Activated T-helper 17 cell treated with anti-CD3 and anti-CD28 coated beads, Interleukin-2, amount 50 U/mL, for 72 hours (primary cell): ENCODE results near the gene CEMIP2. TPM values are rescaled to one million over a fixed set of nuclear protein-coding genes. Genes with fewer than 3 reads are reported as not detected.

ENCODE experiments used
- ATAC-seq: fragments of 150-1000 bp; cut with Tn5 transposase; replicated peaks from 2 replicates; pipeline ENCODE4 v1.10.0; 2021; ENCODE audit warnings: mild to moderate bottlenecking, moderate library complexity
- H3K27ac Mint-ChIP-seq: one replicate; pipeline ENCODE4 v1.8.0; 2022; ENCODE audit warnings: mixed read lengths
- H3K27me3 Mint-ChIP-seq: one replicate; pipeline ENCODE4 v1.8.0; 2022; ENCODE audit warnings: mixed read lengths
- H3K36me3 Mint-ChIP-seq: one replicate; pipeline ENCODE4 v1.8.0; 2022; ENCODE audit warnings: low read depth, mild to moderate bottlenecking, mixed read lengths
- H3K4me1 Mint-ChIP-seq: one replicate; pipeline ENCODE4 v1.8.0; 2022; ENCODE audit warnings: mixed read lengths
- H3K4me3 Mint-ChIP-seq: one replicate; pipeline ENCODE4 v1.8.0; 2022; ENCODE audit warnings: mild to moderate bottlenecking, mixed read lengths
- H3K9me3 Mint-ChIP-seq: one replicate; pipeline ENCODE4 v1.8.0; 2022; ENCODE audit warnings: mixed read lengths
- total RNA-seq, 2 donors: library from RNA; stranded (reverse); gene quantifications; one replicate each; pipeline ENCODE4 v1.2.3, GENCODE V29; 2022

Gene CEMIP2
- total RNA-seq, 2 donors from 2014 or later, result 75.3 to 89.1 TPM

DNA sequence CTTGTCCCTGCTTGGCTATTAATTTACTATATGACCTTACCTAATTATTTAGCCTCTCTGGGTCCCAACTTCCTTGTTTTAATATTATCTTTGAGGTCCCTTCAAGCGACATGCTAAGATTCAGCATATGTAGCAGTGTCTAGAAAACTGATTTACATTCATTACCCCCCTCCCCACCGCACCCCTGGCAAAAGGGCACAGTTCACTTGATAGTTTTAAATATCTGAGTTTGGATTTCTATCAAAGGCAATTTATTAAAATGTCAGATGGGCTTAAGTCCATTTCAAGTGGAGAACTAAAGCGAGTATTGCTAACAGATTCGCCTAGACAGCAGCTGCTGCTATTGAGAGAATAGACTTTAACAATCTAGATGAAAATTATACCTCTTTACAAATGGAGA is 3.9 kb downstream of the CEMIP2 start:
- peak overlapping the region; percentile 91 for H3K4me3 Mint-ChIP-seq
- no peak for ATAC-seq
- no peaks in the 10 kb centered on the region for H3K9me3 Mint-ChIP-seq
- no peaks in the 10 kb centered on the region for H3K27me3 Mint-ChIP-seq
- peaks cover 56% of the 10 kb centered on the region for H3K36me3 Mint-ChIP-seq
- H3K27ac Mint-ChIP-seq, result peak overlapping the region; percentile 99
- peaks cover 39% of the 10 kb centered on the region for H3K4me1 Mint-ChIP-seq

DNA sequence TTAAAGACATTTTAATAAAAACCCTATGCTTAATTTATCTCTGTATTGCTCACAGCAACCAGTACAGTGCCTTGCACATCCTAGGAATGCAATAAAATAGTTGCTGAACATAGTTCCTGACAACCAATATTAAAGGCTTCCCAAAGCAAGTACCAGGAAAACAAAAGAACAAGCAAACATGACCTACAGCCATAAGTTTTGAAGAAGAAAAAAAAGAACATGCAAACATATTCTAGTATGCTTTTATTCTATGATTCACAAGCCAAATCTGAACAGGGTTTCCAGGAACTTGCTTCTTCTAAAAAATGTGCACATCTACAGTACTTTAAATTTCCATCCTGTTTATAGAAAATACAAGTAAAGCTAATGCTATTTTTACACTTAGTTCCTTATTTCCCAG is 4.5 kb downstream of the CEMIP2 start:
- Mint-ChIP-seq H3K36me3 (peaks cover 62% of the 10 kb centered on the region), H3K9me3 (no peaks in the 10 kb centered on the region), H3K4me3 (peak overlapping the region; percentile 91), H3K27ac (peak overlapping the region; percentile 99), H3K4me1 (peaks cover 45% of the 10 kb centered on the region), H3K27me3 (no peaks in the 10 kb centered on the region)
- no peak for ATAC-seq

DNA sequence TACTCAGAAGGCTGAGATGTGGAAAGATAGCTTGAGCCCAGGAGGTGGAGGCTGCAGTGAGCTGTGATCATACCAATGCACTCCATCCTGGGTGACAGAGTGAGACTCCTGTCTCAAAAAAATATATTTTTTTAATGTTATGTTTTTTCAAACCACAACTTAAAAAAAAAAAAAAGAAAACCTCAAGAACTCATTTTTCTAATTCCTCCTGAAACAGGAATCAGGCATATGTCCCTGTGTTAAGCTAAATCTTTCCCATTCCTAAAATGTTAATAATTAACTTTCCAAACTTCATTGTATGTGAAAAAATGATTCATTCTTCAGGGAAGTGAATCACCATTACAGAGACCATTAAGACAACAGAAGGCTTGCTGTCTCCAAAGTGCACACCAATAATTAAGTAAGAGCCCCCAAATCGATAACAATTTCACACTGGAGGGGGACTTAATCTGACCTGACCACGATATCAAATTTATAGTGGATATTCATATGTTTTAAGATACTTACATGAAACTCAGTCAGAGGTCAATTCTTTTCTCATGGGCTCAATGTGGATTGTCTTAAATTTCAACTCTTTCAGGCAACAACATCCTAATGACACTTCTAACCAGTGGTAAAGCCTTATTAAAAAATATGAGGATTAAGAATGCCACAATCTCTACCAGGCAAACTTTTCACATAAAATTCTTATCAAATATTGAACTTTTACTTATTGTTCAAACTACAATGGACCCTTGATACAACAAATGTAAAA is 5.2 kb downstream of the CEMIP2 start:
- H3K27me3 Mint-ChIP-seq, result no peaks in the 10 kb centered on the region
- peak overlapping the region; percentile 40 for H3K27ac Mint-ChIP-seq
- peak overlapping the region; percentile 91 for H3K4me3 Mint-ChIP-seq
- H3K4me1 Mint-ChIP-seq, result peaks cover 48% of the 10 kb centered on the region
- no peaks in the 10 kb centered on the region for H3K9me3 Mint-ChIP-seq
- peaks cover 68% of the 10 kb centered on the region for H3K36me3 Mint-ChIP-seq
- no peak for ATAC-seq

DNA sequence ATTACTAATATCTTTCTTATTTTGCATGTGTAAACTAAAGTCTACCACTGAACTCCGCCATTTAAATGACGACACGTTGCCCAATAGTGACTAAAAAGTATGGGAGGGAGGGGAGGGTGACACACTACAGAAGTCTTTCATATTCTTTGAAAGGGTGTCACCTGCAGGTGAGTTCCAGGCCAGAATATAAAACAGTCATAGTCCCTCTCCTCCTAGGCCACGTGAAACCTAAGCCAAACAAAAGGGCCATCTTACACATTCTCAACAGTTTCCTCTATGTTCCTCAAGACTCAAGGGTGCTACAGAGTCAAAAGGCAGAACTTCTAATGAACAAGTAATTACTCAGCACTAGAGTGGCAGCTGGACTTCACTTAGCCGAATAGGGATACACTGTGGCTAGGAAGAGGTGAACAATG is 6.4 kb downstream of the CEMIP2 start:
- peak overlapping the region; percentile 91 for H3K4me3 Mint-ChIP-seq
- H3K27ac Mint-ChIP-seq, result peak overlapping the region; percentile 34
- H3K27me3 Mint-ChIP-seq, result no peaks in the 10 kb centered on the region
- H3K9me3 Mint-ChIP-seq, result no peaks in the 10 kb centered on the region
- peaks cover 48% of the 10 kb centered on the region for H3K4me1 Mint-ChIP-seq
- H3K36me3 Mint-ChIP-seq, result peaks cover 69% of the 10 kb centered on the region
- ATAC-seq, result peak; percentile 57

DNA sequence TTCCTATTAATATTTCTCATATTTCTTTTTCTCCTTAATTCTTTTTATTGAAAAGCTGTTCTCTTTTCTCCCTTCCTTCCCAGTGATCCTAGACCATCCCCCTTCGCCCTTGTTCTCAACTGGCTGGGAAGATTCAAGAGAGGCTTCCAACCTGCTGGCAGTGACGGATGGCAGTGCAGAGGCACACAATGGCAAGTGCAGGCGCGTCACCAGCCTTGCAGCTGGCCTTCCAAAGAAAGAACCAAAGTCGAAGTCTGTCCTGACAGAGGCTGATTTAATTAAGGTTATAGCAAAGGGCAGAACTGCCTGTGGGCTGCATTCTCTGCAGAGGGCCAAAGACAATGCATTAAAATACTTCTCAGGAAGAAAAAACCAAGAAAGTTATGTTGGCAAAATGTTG is 7.4 kb downstream of the CEMIP2 start:
- H3K36me3 Mint-ChIP-seq, result peaks cover 67% of the 10 kb centered on the region
- H3K4me3 Mint-ChIP-seq, result peak overlapping the region; percentile 91
- peak overlapping the region; percentile 69 for H3K27ac Mint-ChIP-seq
- no peaks in the 10 kb centered on the region for H3K27me3 Mint-ChIP-seq
- no peak for ATAC-seq
- no peaks in the 10 kb centered on the region for H3K9me3 Mint-ChIP-seq
- H3K4me1 Mint-ChIP-seq, result peaks cover 47% of the 10 kb centered on the region

DNA sequence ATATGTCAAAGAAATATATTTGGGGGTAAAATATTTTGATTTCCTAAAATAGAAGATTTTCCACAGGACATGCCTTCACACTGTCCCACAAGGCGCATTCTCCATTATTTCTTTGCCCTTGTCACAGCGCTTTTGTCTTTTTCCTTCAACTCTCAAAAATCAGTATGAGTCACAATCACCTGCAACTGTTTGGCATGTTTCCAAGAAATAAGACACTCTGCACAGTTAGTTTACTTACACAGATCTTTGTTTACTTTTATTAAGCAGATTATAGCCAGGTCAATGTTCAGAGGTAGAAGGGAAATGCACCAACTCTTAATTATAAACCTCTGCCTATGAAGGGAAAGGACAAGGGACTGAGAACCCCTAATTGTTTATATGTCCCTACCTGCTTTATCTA is 9.5 kb downstream of the CEMIP2 start:
- no peak for ATAC-seq
- peaks cover 48% of the 10 kb centered on the region for H3K36me3 Mint-ChIP-seq
- H3K4me3 Mint-ChIP-seq, result peak overlapping the region; percentile 27
- H3K4me1 Mint-ChIP-seq, result peaks cover 33% of the 10 kb centered on the region
- H3K27me3 Mint-ChIP-seq, result no peaks in the 10 kb centered on the region
- H3K27ac Mint-ChIP-seq, result peak overlapping the region; percentile 18
- no peaks in the 10 kb centered on the region for H3K9me3 Mint-ChIP-seq

DNA sequence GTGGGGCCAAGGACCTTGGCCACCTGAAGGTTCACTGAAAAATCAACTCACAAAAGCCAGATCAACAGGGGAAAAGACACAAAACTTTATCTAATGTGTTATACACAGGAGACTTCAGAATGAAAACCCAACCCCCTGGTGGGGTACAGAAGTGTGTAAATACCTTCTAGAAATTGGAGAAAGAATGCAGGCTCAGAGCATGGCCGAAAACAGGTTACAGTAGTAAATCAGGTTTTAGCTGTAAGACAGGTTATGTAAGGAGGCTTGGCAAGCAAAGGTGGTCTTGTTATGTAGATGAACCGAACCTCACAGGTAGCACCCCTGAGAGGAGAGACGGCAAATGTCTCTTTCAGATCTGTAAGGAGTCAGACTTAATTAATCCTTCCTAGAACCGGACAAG is 10.0 kb downstream of the CEMIP2 start:
- Mint-ChIP-seq H3K4me1 (peaks cover 32% of the 10 kb centered on the region), H3K27me3 (no peaks in the 10 kb centered on the region), H3K9me3 (no peaks in the 10 kb centered on the region), H3K36me3 (peaks cover 47% of the 10 kb centered on the region), H3K4me3 (peak overlapping the region; percentile 27), H3K27ac (peak overlapping the region; percentile 68)
- ATAC-seq, result no peak

DNA sequence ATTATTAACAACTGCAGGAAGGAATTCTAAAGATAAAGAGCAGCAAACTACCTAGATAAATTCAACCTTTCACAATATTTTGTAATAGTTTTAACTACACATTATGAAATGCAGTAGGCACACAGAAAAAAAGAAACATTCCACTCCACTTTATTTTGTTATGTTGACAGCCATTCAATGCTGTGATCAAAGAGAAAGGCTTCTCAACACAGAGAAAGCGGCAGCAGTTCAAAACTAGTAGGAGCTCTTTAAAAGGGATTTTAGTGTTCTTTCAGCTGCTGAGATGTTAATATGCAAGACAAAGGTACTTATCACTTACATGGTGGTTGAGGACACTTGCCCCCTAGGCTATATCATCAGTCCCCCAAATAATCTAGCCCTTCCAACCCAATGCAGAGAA is 11.6 kb downstream of the CEMIP2 start:
- Mint-ChIP-seq H3K27ac (peak overlapping the region; percentile 68), H3K4me3 (peak overlapping the region; percentile 27), H3K27me3 (no peaks in the 10 kb centered on the region)

DNA sequence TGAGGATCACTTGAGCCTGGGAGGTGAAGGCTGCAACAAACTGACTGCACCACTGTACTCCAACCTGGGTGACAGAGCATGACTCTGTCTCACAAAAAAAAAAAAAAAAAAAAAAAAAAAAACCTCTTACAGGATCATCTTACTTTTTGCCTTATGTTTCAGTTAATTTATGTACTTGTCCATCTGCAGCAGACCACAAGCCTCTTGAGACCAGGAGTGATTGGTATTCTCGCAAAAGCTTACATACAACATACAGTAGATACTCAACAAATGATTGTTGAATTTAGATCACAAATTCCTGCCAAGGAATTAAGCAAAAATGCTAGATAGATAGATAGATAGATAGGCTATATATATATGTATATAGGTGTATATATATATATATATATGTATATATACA is 12.4 kb downstream of the CEMIP2 start:
- H3K4me3 Mint-ChIP-seq, result no peak overlapping the region
- no peak overlapping the region for H3K27ac Mint-ChIP-seq
- H3K27me3 Mint-ChIP-seq, result no peaks in the 10 kb centered on the region
- no peaks in the 10 kb centered on the region for H3K9me3 Mint-ChIP-seq
- no peak for ATAC-seq
- H3K36me3 Mint-ChIP-seq, result peaks cover 46% of the 10 kb centered on the region
- peaks cover 38% of the 10 kb centered on the region for H3K4me1 Mint-ChIP-seq

More for the DNA sequence above, 11.6 kb downstream of the CEMIP2 start:
- H3K9me3 Mint-ChIP-seq, result no peaks in the 10 kb centered on the region
- H3K36me3 Mint-ChIP-seq, result peaks cover 43% of the 10 kb centered on the region
- no peak for ATAC-seq
- peaks cover 41% of the 10 kb centered on the region for H3K4me1 Mint-ChIP-seq

DNA sequence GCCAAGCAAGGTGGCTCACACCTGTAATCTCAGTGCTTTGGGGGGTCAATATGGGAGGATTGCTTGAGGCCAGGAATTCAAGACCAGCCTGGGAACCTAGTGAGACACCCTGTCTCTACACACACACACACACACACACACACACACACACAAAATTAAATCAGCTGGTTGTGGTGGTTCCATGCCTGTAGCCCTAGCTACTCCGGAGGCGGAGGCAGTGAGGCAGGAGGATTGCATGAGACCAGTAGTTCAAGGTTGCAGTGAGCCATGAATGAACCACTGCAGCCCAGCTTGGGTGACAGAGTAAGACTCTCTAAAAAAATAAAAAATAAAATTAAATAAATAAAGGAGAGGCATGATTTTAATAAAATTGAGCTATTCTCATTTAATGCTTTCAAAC is 13.1 kb downstream of the CEMIP2 start:
- ATAC-seq, result no peak
- no peak overlapping the region for H3K27ac Mint-ChIP-seq
- peaks cover 32% of the 10 kb centered on the region for H3K4me1 Mint-ChIP-seq
- peaks cover 46% of the 10 kb centered on the region for H3K36me3 Mint-ChIP-seq
- H3K27me3 Mint-ChIP-seq, result no peaks in the 10 kb centered on the region
- no peak overlapping the region for H3K4me3 Mint-ChIP-seq
- H3K9me3 Mint-ChIP-seq, result no peaks in the 10 kb centered on the region

DNA sequence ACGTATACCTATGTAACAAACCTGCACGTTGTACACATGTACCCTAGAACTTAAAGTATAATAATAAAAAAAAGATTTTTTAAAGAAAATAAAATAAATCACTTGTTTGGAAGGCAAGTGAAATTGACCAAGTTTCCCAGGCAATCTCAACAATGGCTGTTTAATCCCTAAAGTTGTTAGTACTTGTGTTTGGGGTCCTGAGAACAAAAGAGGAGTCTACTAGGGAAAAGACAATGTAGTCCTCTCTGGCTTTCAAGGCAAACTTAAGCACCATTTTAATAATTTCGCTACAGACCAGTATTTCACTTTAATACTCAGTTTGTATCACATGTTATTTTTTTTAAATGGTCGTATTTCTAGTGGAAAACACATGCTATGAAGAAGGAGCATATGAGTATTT is 14.2 kb downstream of the CEMIP2 start:
- Mint-ChIP-seq H3K27me3 (no peaks in the 10 kb centered on the region), H3K36me3 (peaks cover 49% of the 10 kb centered on the region), H3K4me1 (peaks cover 27% of the 10 kb centered on the region), H3K9me3 (no peaks in the 10 kb centered on the region), H3K27ac (no peak overlapping the region), H3K4me3 (no peak overlapping the region)
- no peak for ATAC-seq

DNA sequence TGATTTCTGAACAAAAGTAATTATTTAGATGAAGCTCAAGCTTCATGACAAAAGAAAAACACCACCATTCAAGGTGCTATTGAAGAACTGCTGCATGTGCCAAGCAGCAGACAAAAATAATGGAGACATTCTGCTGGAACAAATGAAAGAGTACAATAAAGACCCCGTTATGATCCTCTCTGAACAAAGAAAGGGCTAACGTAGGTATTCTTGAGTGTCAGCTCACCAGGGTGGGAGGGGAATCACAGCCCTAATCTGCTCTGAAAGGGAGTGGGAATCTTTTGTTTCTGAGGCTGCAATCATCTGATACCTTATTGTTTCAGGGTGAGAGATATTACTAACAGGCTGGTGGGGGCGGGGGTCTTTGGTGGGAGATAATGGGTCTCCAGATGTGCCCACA is 15.4 kb downstream of the CEMIP2 start:
- H3K36me3 Mint-ChIP-seq, result peaks cover 51% of the 10 kb centered on the region
- peaks cover 28% of the 10 kb centered on the region for H3K4me1 Mint-ChIP-seq
- peak overlapping the region; percentile 17 for H3K27ac Mint-ChIP-seq
- no peak overlapping the region for H3K4me3 Mint-ChIP-seq
- no peaks in the 10 kb centered on the region for H3K27me3 Mint-ChIP-seq
- H3K9me3 Mint-ChIP-seq, result no peaks in the 10 kb centered on the region
- ATAC-seq, result no peak

DNA sequence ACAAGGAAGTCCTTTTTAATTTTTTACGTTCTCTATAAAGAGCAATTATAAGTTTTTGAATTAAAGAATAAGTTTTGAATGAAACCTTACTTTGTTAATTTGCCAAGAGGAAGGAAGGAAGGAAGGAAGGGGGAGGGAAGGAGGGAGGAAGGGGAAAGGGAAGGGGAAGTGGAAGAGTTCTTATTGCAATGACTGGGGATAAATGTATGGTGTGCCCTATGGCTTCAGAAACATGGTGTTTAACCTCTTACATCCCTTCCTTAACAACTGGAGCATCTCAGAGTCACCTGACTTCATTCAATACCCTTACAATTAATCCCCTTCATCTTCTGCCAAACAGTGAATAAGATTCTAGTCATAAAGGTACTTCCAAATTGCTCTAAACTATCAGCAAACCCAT is 16.0 kb downstream of the CEMIP2 start:
- Mint-ChIP-seq H3K36me3 (peaks cover 51% of the 10 kb centered on the region), H3K4me3 (no peak overlapping the region), H3K4me1 (peaks cover 28% of the 10 kb centered on the region), H3K9me3 (no peaks in the 10 kb centered on the region), H3K27ac (peak overlapping the region; percentile 17), H3K27me3 (no peaks in the 10 kb centered on the region)
- ATAC-seq, result no peak

DNA sequence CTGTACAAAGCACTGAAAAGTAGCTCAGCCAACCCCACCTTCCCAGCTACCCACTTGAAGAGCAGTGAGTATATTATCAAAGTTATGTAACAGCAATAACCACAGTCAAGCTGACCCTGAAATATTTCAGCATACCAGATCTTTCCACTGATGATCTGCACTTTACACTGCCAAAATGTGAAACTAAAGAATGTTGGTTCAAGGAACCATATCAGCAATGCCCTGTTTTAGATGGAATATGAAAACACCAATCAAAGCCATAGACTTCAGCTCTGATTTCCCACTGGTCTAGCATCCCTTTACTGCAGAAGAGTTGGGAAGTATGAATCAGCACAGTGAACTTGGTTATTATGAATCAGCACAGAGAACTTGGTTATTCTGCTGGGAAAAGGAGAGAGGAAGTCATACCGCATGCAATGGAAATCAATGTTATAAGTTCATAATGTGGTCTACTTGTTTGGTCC is 20.0 kb downstream of the CEMIP2 start:
- Mint-ChIP-seq H3K27me3 (no peaks in the 10 kb centered on the region), H3K36me3 (peaks cover 78% of the 10 kb centered on the region), H3K27ac (peak overlapping the region; percentile 53), H3K4me1 (peaks cover 23% of the 10 kb centered on the region), H3K9me3 (no peaks in the 10 kb centered on the region), H3K4me3 (no peak overlapping the region)
- peak; percentile 70 for ATAC-seq

DNA sequence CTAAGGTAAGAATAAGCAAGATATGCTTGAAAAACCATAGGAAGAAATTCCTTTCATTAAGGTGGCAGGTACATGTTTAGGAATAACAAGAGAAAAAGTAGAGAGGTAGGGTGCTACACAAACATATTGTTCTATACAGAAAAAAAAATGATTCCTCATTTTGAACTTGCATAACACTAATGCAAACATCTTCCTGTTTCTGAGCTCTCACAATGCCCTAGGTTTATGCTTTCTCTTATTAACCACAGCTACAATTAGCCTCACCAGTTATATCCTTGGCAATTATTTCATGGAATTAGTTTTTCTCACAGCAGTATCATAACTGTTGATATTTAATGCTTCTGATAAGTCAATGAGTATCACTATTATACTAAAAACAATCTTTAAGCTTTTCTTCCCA is 20.7 kb downstream of the CEMIP2 start:
- Mint-ChIP-seq H3K4me1 (peaks cover 18% of the 10 kb centered on the region), H3K9me3 (no peaks in the 10 kb centered on the region), H3K36me3 (peaks cover 85% of the 10 kb centered on the region), H3K27ac (no peak overlapping the region), H3K4me3 (no peak overlapping the region), H3K27me3 (no peaks in the 10 kb centered on the region)
- ATAC-seq, result no peak
